ENCODE data around the gene PSMD13.
A peak's percentile ranks its signal among the peaks of the same experiment; 100 is the strongest.

The PSMD13 gene

GRCh38 chr11:241634-242033 is 4.9 kb downstream of the PSMD13 start:
- DNase-seq (ENCODE audit: extremely low spot score): no peak
- ChIA-PET CTCF (no interaction called here), POLR2A (no interaction called here)
- no peak for TF ChIP-seq L3MBTL2 (conservative IDR thresholded peaks at IDR 0.05)
- TF ChIP-seq TARDBP (IDR thresholded peaks at IDR 0.05): no peak
- TF ChIP-seq FOXA1 (IDR thresholded peaks at IDR 0.05): no peak
- no peak for TF ChIP-seq ELF4 (IDR thresholded peaks at IDR 0.05)
- no peak for TF ChIP-seq ARNT (IDR thresholded peaks at IDR 0.05)
- TF ChIP-seq FOXM1 (IDR thresholded peaks at IDR 0.05; ENCODE audit: borderline replicate concordance): no peak
- TF ChIP-seq HDGF (IDR thresholded peaks at IDR 0.05; ENCODE audit: borderline replicate concordance): no peak
- no peak for TF ChIP-seq SP1 (IDR thresholded peaks at IDR 0.05)
- no peak for TF ChIP-seq LEF1 (IDR thresholded peaks at IDR 0.05; ENCODE audit: borderline replicate concordance)
- TF ChIP-seq CTBP1 (IDR thresholded peaks at IDR 0.05; ENCODE audit: borderline replicate concordance): no peak
- TF ChIP-seq NFRKB (IDR thresholded peaks at IDR 0.05): no peak
- TF ChIP-seq PKNOX1 (IDR thresholded peaks at IDR 0.05): no peak
- no peak for TF ChIP-seq SUZ12 (IDR thresholded peaks at IDR 0.05)
- no peak for TF ChIP-seq BHLHE40 (IDR thresholded peaks at IDR 0.05; ENCODE audit: borderline replicate concordance)
- TF ChIP-seq FOXK2 (IDR thresholded peaks at IDR 0.05): no peak
- no peak for TF ChIP-seq ZNF384 (IDR thresholded peaks at IDR 0.05)

- ChIA-PET CTCF (interaction anchor here (0.7 kb wide), 1 partner anchor 45 kb away, joined by 3 read pairs; no protein-coding TSS in a partner anchor), POLR2A (no interaction called here)
- no peak for DNase-seq (ENCODE audit: extremely low spot score)
- no peak for TF ChIP-seq ZNF384 (IDR thresholded peaks at IDR 0.05)
- TF ChIP-seq LEF1 (IDR thresholded peaks at IDR 0.05; ENCODE audit: borderline replicate concordance): no peak
- no peak for TF ChIP-seq FOXA1 (IDR thresholded peaks at IDR 0.05)
- no peak for TF ChIP-seq SUZ12 (IDR thresholded peaks at IDR 0.05)
- TF ChIP-seq ELF4 (IDR thresholded peaks at IDR 0.05): no peak
- no peak for TF ChIP-seq ARNT (IDR thresholded peaks at IDR 0.05)
- no peak for TF ChIP-seq HDGF (IDR thresholded peaks at IDR 0.05; ENCODE audit: borderline replicate concordance)
Measured at GRCh38 chr11:244376-244775, 7.6 kb downstream of the PSMD13 start.

GRCh38 chr11:249062-249461 is 12.3 kb downstream of the PSMD13 start:
- POLR2A ChIA-PET: interaction anchor here (1.0 to 1.3 kb wide), 2 partner anchors 11 to 42 kb away, joined by 3 to 5 read pairs; partner anchors contain the start of genes BET1L and RIC8A

GRCh38 chr11:250274-250673 is 13.5 kb downstream of the PSMD13 start:
- POLR2A ChIA-PET: interaction anchor here (0.9 to 2.1 kb wide), 5 partner anchors 13 to 199 kb away, joined by 3 to 10 read pairs (median 4); partner anchors contain the start of genes BET1L, PSMD13, PTDSS2 and RIC8A
- CTCF ChIA-PET: interaction anchor here (0.6 to 1.6 kb wide), 11 partner anchors 10 to 223 kb away, joined by 3 to 9 read pairs (median 4); partner anchors contain the start of genes BET1L, IFITM2, NLRP6 and RIC8A
- no peak for DNase-seq (ENCODE audit: extremely low spot score)
- no peak for TF ChIP-seq L3MBTL2 (conservative IDR thresholded peaks at IDR 0.05)
- TF ChIP-seq HDGF (IDR thresholded peaks at IDR 0.05; ENCODE audit: borderline replicate concordance): no peak
- no peak for TF ChIP-seq ZNF384 (IDR thresholded peaks at IDR 0.05)
- no peak for TF ChIP-seq FOXK2 (IDR thresholded peaks at IDR 0.05)
- TF ChIP-seq SP1 (IDR thresholded peaks at IDR 0.05): no peak
- TF ChIP-seq CTBP1 (IDR thresholded peaks at IDR 0.05; ENCODE audit: borderline replicate concordance): no peak

More at GRCh38 chr11:249062-249461, 12.3 kb downstream of the PSMD13 start:
- DNase-seq (ENCODE audit: extremely low spot score): no peak
- TF ChIP-seq ZNF384 (IDR thresholded peaks at IDR 0.05) (no peak), ELF4 (IDR thresholded peaks at IDR 0.05) (no peak), NFRKB (IDR thresholded peaks at IDR 0.05) (no peak), L3MBTL2 (conservative IDR thresholded peaks at IDR 0.05) (no peak), TARDBP (IDR thresholded peaks at IDR 0.05) (no peak), FOXA1 (IDR thresholded peaks at IDR 0.05) (no peak), FOXM1 (IDR thresholded peaks at IDR 0.05; ENCODE audit: borderline replicate concordance) (no peak), BHLHE40 (IDR thresholded peaks at IDR 0.05; ENCODE audit: borderline replicate concordance) (no peak), FOXK2 (IDR thresholded peaks at IDR 0.05) (no peak), SP1 (IDR thresholded peaks at IDR 0.05) (no peak), SUZ12 (IDR thresholded peaks at IDR 0.05) (no peak)
- CTCF ChIA-PET: interaction anchor here (0.9 kb wide), 1 partner anchor 11 kb away, joined by 3 read pairs; no protein-coding TSS in a partner anchor

GRCh38 chr11:250740-251299 is 14.0 kb downstream of the PSMD13 start:
- ChIA-PET CTCF (interaction anchor here (0.6 to 1.6 kb wide), 11 partner anchors 9 to 223 kb away, joined by 3 to 9 read pairs (median 4); partner anchors contain the start of genes BET1L, IFITM2, NLRP6 and RIC8A), POLR2A (interaction anchor here (0.9 to 2.1 kb wide), 5 partner anchors 14 to 199 kb away, joined by 3 to 10 read pairs (median 4); partner anchors contain the start of genes BET1L, PSMD13, PTDSS2 and RIC8A)
- no peak for TF ChIP-seq NFRKB (IDR thresholded peaks at IDR 0.05)
- TF ChIP-seq TARDBP (IDR thresholded peaks at IDR 0.05): no peak
- TF ChIP-seq FOXA1 (IDR thresholded peaks at IDR 0.05): no peak
- no peak for TF ChIP-seq SP1 (IDR thresholded peaks at IDR 0.05)
- no peak for TF ChIP-seq PKNOX1 (IDR thresholded peaks at IDR 0.05)
- TF ChIP-seq BHLHE40 (IDR thresholded peaks at IDR 0.05; ENCODE audit: borderline replicate concordance): no peak
- no peak for TF ChIP-seq ELF4 (IDR thresholded peaks at IDR 0.05)
- no peak for TF ChIP-seq CTBP1 (IDR thresholded peaks at IDR 0.05; ENCODE audit: borderline replicate concordance)
- no peak for TF ChIP-seq SUZ12 (IDR thresholded peaks at IDR 0.05)
- no peak for TF ChIP-seq L3MBTL2 (conservative IDR thresholded peaks at IDR 0.05)
- no peak for TF ChIP-seq LEF1 (IDR thresholded peaks at IDR 0.05; ENCODE audit: borderline replicate concordance)
- no peak for TF ChIP-seq HDGF (IDR thresholded peaks at IDR 0.05; ENCODE audit: borderline replicate concordance)
- no peak for TF ChIP-seq FOXM1 (IDR thresholded peaks at IDR 0.05; ENCODE audit: borderline replicate concordance)
- no peak for TF ChIP-seq ZNF384 (IDR thresholded peaks at IDR 0.05)
- TF ChIP-seq ARNT (IDR thresholded peaks at IDR 0.05): no peak
- no peak for TF ChIP-seq FOXK2 (IDR thresholded peaks at IDR 0.05)
- DNase-seq (ENCODE audit: extremely low spot score): peak; percentile 71

- no peak for DNase-seq (ENCODE audit: extremely low spot score)
- CTCF ChIA-PET: interaction anchor here (1.2 to 1.6 kb wide), 5 partner anchors 9 to 111 kb away, joined by 3 to 9 read pairs (median 5); partner anchors contain the start of gene NLRP6
- TF ChIP-seq SP1 (IDR thresholded peaks at IDR 0.05) (no peak), ELF4 (IDR thresholded peaks at IDR 0.05) (no peak), FOXA1 (IDR thresholded peaks at IDR 0.05) (no peak), LEF1 (IDR thresholded peaks at IDR 0.05; ENCODE audit: borderline replicate concordance) (no peak), ZNF384 (IDR thresholded peaks at IDR 0.05) (no peak), FOXM1 (IDR thresholded peaks at IDR 0.05; ENCODE audit: borderline replicate concordance) (no peak), BHLHE40 (IDR thresholded peaks at IDR 0.05; ENCODE audit: borderline replicate concordance) (no peak)
- POLR2A ChIA-PET: interaction anchor here (1.4 to 2.1 kb wide), 2 partner anchors 14 to 44 kb away, joined by 8 to 10 read pairs; partner anchors contain the start of genes BET1L, PSMD13 and RIC8A
Measured at GRCh38 chr11:251550-251949, 14.8 kb downstream of the PSMD13 start.

Measured in HEK293T (cell line).